HCT116 (cell line): ENCODE data around the gene GTPBP2. TPM values are rescaled to one million over a fixed set of nuclear protein-coding genes. Genes with fewer than 3 reads are reported as not detected.

Experiments used
- ATAC-seq: fragments of 200-7000 bp; cut with Tn5 transposase; 2 replicates; pipeline ENCODE4 v1.9.1; 2020; ENCODE audit warnings: mild to moderate bottlenecking, moderate library complexity
- BruUV-seq: library from RNA; stranded (reverse); fragments of 400-500 nt; replicated peaks from 2 replicates; lab custom pipeline; 2021; lab: Mats Ljungman, UMichigan
- CTCF ChIA-PET: fragments of 300-600 bp; sonication (Branson Sonifier 250); formaldehyde crosslinking; loops from one replicate; lab custom pipeline; 2021; ENCODE audit warnings: antibody characterized with exemption; lab: Charles Lee
- POLR2A ChIA-PET: fragments of 300-600, 350-600 bp; sonication (Branson Sonifier 250); formaldehyde crosslinking; loops from one replicate; lab custom pipeline; 2021; ENCODE audit warnings: antibody characterized with exemption; lab: Charles Lee
- RAD21 ChIA-PET, 2 experiments: fragments of 300-600 bp; sonication (Branson Sonifier 250); formaldehyde crosslinking; loops; one replicate each; lab custom pipeline; 2023; ENCODE audit warnings: low total read pairs in 2 of 2; ENCODE audit not compliant: uncharacterized antibody in 2 of 2, unreplicated experiment in 2 of 2, low non-redundant PET in 1 of 2; lab: Charles Lee
- DNase-seq: peaks from one replicate; pipeline ENCODE4 v3.0.0-alpha.2; 2010; ENCODE audit warnings: low read depth, low spot score
- H2AFZ ChIP-seq: fragments of 200-600 bp; shearing (Covaris generic), sonication (generic); 2 replicates; pipeline ENCODE4 v1.6.1; 2017; ENCODE audit warnings: low read depth, mixed run types, mixed read lengths, antibody characterized with exemption, low read length; ENCODE audit not compliant: poor library complexity, severe bottlenecking
- H3K27ac ChIP-seq: 2 replicates; pipeline ENCODE4 v1.5.1; 2012; ENCODE audit warnings: low read depth, low read length
- H3K27me3 ChIP-seq: fragments of 200-600 bp; sonication (generic); 2 replicates; pipeline ENCODE4 v1.6.1; 2016; ENCODE audit warnings: mixed run types, low read length, mixed read lengths; ENCODE audit not compliant: insufficient read depth
- H3K36me3 ChIP-seq, 2 experiments: fragments of 200-500 bp in 1 of 2; fragments of 200-600 bp in 1 of 2; sonication (Bioruptor generic) in 1 of 2; sonication (generic) in 1 of 2; 2 replicates each; pipeline versions ENCODE4 v1.5.1 to v1.6.1; 2014 to 2016; ENCODE audit warnings: low read length in 2 of 2, inconsistent platforms in 1 of 2, mixed read lengths in 1 of 2, mixed run types in 1 of 2; ENCODE audit not compliant: insufficient read depth in 2 of 2, control insufficient read depth in 1 of 2
- H3K4me1 ChIP-seq, 2 experiments: fragments of 200-600 bp in 1 of 2; sonication (generic) in 1 of 2; 2 replicates each; pipeline versions ENCODE4 v1.5.1 to v1.6.1; 2012 to 2017; ENCODE audit warnings: low read length in 2 of 2, inconsistent platforms in 1 of 2, mild to moderate bottlenecking in 1 of 2, mixed read lengths in 1 of 2, mixed run types in 1 of 2, moderate library complexity in 1 of 2; ENCODE audit not compliant: insufficient read depth in 2 of 2, control insufficient read depth in 1 of 2
- H3K4me2 ChIP-seq: fragments of 200-600 bp; sonication (generic); 2 replicates; pipeline ENCODE4 v1.6.1; 2017; ENCODE audit warnings: mixed run types, low read length, mixed read lengths
- H3K4me3 ChIP-seq, 2 experiments: fragments of 200-600 bp in 1 of 2; sonication (generic) in 1 of 2; replicated peaks in 1 of 2; 2 replicates each; pipeline ENCODE4 v1.5.1; 2011 to 2016; ENCODE audit warnings: low read length in 2 of 2, control low read depth in 1 of 2, low read depth in 1 of 2, mild to moderate bottlenecking in 1 of 2, mixed read lengths in 1 of 2, mixed run types in 1 of 2
- H3K79me2 ChIP-seq: fragments of 200-600 bp; sonication (generic); 2 replicates; pipeline ENCODE4 v1.6.1; 2017; ENCODE audit warnings: mild to moderate bottlenecking, mixed run types, low read length, moderate library complexity, mixed read lengths; ENCODE audit not compliant: insufficient read depth
- H3K9ac ChIP-seq: fragments of 200-600 bp; sonication (generic); 2 replicates; pipeline ENCODE4 v1.6.1; 2016; ENCODE audit warnings: low read length, mixed read lengths
- H3K9me2 ChIP-seq: fragments of 200-600 bp; sonication (generic), shearing (Covaris generic); 2 replicates; pipeline ENCODE4 v1.6.1; 2017; ENCODE audit warnings: mixed run types, mild to moderate bottlenecking, moderate library complexity; ENCODE audit not compliant: insufficient read depth
- H3K9me3 ChIP-seq, 2 experiments: fragments of 200-500 bp in 1 of 2; fragments of 200-600 bp in 1 of 2; sonication (Bioruptor generic) in 1 of 2; sonication (generic) in 1 of 2; 2 replicates each; pipeline ENCODE4 v1.6.1; 2014 to 2017; ENCODE audit warnings: low read length in 2 of 2, mixed read lengths in 2 of 2, inconsistent platforms in 1 of 2, low read depth in 1 of 2, mild to moderate bottlenecking in 1 of 2, mixed run types in 1 of 2, moderate library complexity in 1 of 2; ENCODE audit not compliant: control insufficient read depth in 1 of 2, insufficient read depth in 1 of 2
- H4K20me1 ChIP-seq: fragments of 200-600 bp; sonication (generic), shearing (Covaris generic); 2 replicates; pipeline ENCODE4 v1.6.1; 2017; ENCODE audit warnings: mixed run types, mild to moderate bottlenecking, moderate library complexity; ENCODE audit not compliant: insufficient read depth
- CBX3 ChIP-seq: IDR thresholded peaks from 2 replicates; pipeline ENCODE4 v1.6.1; 2012; ENCODE audit warnings: low read depth
- ELF1 ChIP-seq: IDR thresholded peaks from 2 replicates; pipeline ENCODE4 v1.6.1; 2012; ENCODE audit warnings: low read depth, borderline replicate concordance
- EZH2phosphoT487 ChIP-seq: fragments of 200-600 bp; IDR thresholded peaks from 2 replicates; pipeline ENCODE4 v1.6.1; 2018; ENCODE audit warnings: antibody characterized with exemption, borderline replicate concordance
- RAD21 ChIP-seq: IDR thresholded peaks from 2 replicates; pipeline ENCODE4 v1.6.1; 2012; ENCODE audit warnings: low read depth, mild to moderate bottlenecking
- SRF ChIP-seq: IDR thresholded peaks from 2 replicates; pipeline ENCODE4 v1.6.1; 2012; ENCODE audit warnings: low read depth
- YY1 ChIP-seq: IDR thresholded peaks from 2 replicates; pipeline ENCODE4 v1.6.1; 2011; ENCODE audit warnings: low read length, low read depth, moderate library complexity, mild to moderate bottlenecking; ENCODE audit not compliant: insufficient replicate concordance; ENCODE audit errors: extremely low read depth
- ZFX ChIP-seq: fragments of 450-650 bp; IDR thresholded peaks from 2 replicates; pipeline ENCODE4 v1.6.1; 2017
- intact Hi-C: fragments of 100-400 bp; cut with micrococcal nuclease; formaldehyde crosslinking; loops from 2 replicates; pipeline ENCODE4 v1.10.0; 2022
- total RNA-seq: library from RNA; stranded (reverse); gene quantifications from one replicate; pipeline ENCODE4 v1.2.1, GENCODE V29; 2021; ENCODE audit not compliant: unreplicated experiment
- TF ChIP-seq, protein P1 (sequence below): IDR thresholded peaks from 2 replicates; pipeline ENCODE4 v1.6.1; 2012
- TF ChIP-seq, protein P2 (sequence below): IDR thresholded peaks from 2 replicates; pipeline ENCODE4 v1.6.1; 2012

The GTPBP2 gene
- total RNA-seq, 1 experiment from 2014 or later = 98.0 TPM

DNA sequence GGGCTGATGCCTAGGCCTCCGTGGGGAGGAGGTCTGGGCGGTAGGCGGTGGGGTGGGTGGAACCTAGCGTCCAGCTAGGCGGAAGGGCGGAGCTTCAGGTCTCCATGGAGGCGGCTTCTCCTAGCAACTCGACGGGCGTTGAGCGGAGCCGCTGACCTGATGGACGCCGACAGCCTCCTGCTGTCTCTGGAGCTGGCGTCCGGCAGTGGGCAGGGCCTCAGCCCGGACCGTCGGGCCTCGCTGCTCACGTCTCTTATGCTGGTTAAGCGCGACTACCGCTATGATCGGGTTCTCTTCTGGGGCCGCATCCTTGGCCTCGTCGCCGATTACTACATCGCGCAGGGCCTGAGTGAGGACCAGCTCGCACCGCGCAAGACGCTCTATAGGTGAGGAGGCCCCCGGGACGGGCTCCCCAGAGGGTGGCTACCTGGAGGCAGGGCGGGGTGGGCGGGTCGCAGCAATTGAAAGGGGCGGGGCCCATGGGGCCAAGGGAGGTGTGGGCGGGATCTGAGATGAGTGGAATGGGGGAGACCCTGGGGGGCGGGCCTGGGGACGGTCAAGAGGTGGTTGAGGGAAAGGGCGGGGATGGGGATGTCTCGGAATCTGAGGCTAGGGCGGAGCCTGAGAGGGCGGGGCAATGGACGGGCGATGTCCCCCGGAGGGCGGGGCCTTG lies 16.0 kb upstream of the GTPBP2 start, which contains the start of gene RSPH9 (continued):
- no peak for TF ChIP-seq SRF
- no peak for TF ChIP-seq ZFX
- no peak for TF ChIP-seq RAD21
- TF ChIP-seq YY1 = no peak

DNA sequence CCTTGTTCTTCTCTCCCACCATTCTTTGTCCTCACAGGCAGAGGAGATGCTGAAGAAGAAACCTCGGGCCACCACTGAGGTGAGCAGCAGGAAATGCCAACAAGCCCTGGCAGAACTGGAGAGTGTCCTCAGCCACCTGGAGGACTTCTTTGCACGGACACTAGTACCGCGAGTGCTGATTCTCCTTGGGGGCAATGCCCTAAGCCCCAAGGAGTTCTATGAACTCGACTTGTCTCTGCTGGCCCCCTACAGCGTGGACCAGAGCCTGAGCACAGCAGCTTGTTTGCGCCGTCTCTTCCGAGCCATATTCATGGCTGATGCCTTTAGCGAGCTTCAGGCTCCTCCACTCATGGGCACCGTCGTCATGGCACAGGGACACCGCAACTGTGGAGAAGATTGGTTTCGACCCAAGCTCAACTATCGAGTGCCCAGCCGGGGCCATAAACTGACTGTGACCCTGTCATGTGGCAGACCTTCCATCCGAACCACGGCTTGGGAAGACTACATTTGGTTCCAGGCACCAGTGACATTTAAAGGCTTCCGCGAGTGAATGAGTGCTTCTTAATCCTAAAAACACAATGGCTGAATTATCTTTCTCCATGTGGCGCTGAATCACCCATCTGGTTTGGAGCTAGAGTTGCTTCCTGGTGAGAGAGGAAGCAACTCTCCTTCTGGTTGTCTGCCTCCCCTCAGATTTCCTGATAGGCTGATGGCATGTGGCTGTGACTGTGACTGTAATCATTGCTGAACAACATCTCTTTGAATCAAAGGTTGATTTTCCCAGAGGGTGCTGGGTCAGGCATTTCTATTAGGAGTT lies 11.1 kb upstream of the GTPBP2 start:
- no TSS peak for BruUV-seq
- CTCF ChIA-PET = no interaction called here
- H3K4me3 ChIP-seq = no peak overlapping the region

More for the DNA sequence above, 11.1 kb upstream of the GTPBP2 start:
- no peaks in the 10 kb centered on the region for H3K9me2 ChIP-seq
- H3K4me2 ChIP-seq = no peak overlapping the region
- intact Hi-C loops = no loop called here
- no peaks in the 10 kb centered on the region for H3K9me3 ChIP-seq
- ChIA-PET RAD21 (no interaction called here), POLR2A (interaction anchor here (1.2 kb wide), 1 partner anchor 11 kb away, joined by 3 read pairs; the partner anchor contains the start of gene GTPBP2)
- H3K4me1 ChIP-seq = peaks cover 6 to 10% of the 10 kb centered on the region in 2 experiments; a peak in 3 of 4 replicates
- TF ChIP-seq ZFX (no peak), EZH2phosphoT487 (no peak), YY1 (no peak), ELF1 (no peak), CBX3 (no peak)
- TF ChIP-seq, protein P1, sequence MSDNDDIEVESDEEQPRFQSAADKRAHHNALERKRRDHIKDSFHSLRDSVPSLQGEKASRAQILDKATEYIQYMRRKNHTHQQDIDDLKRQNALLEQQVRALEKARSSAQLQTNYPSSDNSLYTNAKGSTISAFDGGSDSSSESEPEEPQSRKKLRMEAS = no peak
- TF ChIP-seq, protein P2, sequence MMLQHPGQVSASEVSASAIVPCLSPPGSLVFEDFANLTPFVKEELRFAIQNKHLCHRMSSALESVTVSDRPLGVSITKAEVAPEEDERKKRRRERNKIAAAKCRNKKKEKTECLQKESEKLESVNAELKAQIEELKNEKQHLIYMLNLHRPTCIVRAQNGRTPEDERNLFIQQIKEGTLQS = no peak
- no peak overlapping the region for H3K9ac ChIP-seq
- H3K27me3 ChIP-seq = no peaks in the 10 kb centered on the region
- no peaks in the 10 kb centered on the region for H4K20me1 ChIP-seq
- ATAC-seq = no peak
- H3K27ac ChIP-seq = no peak overlapping the region
- peaks cover 49% of the 10 kb centered on the region for H3K79me2 ChIP-seq
- no peak overlapping the region for H2AFZ ChIP-seq
- peaks cover 23 to 29% of the 10 kb centered on the region in 2 experiments; a peak in 3 of 4 replicates for H3K36me3 ChIP-seq
- DNase-seq = no peak
